NCI-H2171 treated with DMSO at 0.1 percent for 48 hours (cell line): ENCODE results near the gene ACOX2.

Experiments used
- DNase-seq: peaks from one replicate; lab custom pipeline; 2025; lab: John Stamatoyannopoulos, UW

The ACOX2 gene

GRCh38 chr3:58474348-58474911, 62.6 kb downstream of the ACOX2 start:
- peak; percentile 60 for DNase-seq

GRCh38 chr3:58473275-58473674, 63.7 kb downstream of the ACOX2 start:
- no peak for DNase-seq

GRCh38 chr3:58471025-58471887, 65.7 kb downstream of the ACOX2 start:
- peak; percentile 83 for DNase-seq

- DNase-seq = no peak
These were observed 66.5 kb downstream of the ACOX2 start for GRCh38 chr3:58470363-58471024.

- DNase-seq = no peak
These were observed 67.9 kb downstream of the ACOX2 start for GRCh38 chr3:58469096-58469495.

GRCh38 chr3:58466899-58467563, 70.0 kb downstream of the ACOX2 start:
- no peak for DNase-seq

- DNase-seq = no peak
These were observed 72.1 kb downstream of the ACOX2 start for GRCh38 chr3:58464866-58465265.

GRCh38 chr3:58463942-58464271, 73.1 kb downstream of the ACOX2 start:
- DNase-seq = no peak

- peak; percentile 67 for DNase-seq
These were observed 73.6 kb downstream of the ACOX2 start for GRCh38 chr3:58463181-58463941.

- no peak for DNase-seq
These were observed 74.2 kb downstream of the ACOX2 start for GRCh38 chr3:58462829-58463180.

- no peak for DNase-seq
These were observed 77.8 kb downstream of the ACOX2 start for GRCh38 chr3:58459160-58459559.
